ENCODE measurements around the gene GPRC5B.
A peak's percentile ranks its signal among the peaks of the same experiment; 100 is the strongest.

GPRC5B gene

DNA sequence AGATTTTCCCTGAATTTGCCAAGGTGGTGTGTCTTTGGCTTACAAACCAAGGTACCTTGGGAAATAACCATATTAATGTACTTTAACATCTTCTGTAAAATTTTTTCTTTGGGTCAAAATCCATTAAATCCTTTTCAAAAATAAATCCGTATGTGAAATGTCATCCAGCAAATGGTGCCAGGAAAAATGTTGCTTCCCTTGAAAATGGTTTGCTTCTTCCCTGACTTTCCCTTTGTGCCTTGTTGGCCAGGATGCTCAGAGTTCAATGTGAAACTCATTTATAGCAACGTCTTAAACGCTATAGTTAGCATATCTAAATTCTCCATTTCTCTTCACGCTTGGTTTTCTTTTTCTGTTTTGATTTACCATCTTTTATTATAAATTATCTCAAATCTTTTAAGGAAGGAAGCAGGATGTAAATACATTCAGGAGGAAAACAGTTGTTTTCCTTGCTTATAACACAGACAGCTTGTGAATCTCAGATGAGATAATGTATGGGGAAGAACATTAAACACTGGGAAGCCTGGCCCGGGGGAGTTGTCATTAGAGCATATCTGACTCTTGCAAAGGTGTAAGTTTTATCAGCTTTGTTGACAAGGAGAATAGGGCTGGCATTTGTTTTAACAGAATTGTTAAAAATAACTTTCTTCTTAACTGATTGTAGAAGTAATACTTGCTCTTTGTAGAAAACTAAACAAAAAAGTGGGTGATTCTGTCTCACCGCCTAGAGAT, 42.1 kb downstream of the GPRC5B start:
- no peak for DNase-seq

DNA sequence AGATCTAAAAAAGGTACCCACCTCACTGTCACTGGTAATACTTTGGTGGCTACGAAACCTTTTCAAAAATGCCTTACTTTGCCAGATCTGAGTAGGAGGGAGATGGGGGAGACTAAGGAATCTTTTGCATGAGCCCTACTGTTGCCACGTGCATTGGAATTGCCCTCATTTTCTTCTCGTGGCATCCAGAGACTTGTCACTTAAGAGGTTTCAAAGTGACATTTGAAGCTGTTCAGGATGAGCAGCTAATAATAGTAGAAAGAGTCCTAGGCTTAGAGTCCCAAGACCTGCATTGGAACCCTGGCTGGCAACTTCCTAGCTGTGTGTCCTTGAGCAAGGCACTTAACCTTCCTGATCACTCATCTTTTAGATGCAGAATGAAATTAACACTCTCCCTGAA, 43.5 kb downstream of the GPRC5B start:
- DNase-seq = no peak

DNA sequence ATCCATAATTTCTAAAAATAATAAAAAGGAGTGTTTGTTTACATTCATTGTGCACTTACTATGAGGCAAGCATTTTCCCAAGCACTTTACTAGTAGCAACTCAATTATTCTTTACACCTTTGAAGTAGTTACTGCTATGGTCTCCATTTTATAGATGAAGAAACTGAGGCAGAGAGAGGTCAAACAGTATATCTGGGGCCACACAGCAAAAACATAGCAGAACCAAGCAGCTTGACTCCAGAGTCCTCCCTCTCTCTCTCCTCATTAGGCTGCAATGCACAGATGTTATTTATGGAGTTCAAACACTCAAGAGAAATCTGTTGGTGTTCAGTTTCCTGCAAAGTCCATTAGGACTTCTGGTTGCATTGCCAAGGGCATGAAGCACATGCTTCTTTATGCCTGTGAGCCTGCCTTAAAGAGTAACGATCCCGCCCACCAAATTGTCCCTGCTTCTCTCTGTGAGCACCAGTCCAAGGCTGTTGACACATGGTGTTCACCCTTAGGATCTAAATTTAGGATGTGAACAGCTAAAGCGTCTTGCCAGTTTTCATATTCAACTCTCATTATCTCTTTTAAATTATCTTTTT, 44.0 kb downstream of the GPRC5B start:
- peak; percentile 42 to 43 for DNase-seq

DNA sequence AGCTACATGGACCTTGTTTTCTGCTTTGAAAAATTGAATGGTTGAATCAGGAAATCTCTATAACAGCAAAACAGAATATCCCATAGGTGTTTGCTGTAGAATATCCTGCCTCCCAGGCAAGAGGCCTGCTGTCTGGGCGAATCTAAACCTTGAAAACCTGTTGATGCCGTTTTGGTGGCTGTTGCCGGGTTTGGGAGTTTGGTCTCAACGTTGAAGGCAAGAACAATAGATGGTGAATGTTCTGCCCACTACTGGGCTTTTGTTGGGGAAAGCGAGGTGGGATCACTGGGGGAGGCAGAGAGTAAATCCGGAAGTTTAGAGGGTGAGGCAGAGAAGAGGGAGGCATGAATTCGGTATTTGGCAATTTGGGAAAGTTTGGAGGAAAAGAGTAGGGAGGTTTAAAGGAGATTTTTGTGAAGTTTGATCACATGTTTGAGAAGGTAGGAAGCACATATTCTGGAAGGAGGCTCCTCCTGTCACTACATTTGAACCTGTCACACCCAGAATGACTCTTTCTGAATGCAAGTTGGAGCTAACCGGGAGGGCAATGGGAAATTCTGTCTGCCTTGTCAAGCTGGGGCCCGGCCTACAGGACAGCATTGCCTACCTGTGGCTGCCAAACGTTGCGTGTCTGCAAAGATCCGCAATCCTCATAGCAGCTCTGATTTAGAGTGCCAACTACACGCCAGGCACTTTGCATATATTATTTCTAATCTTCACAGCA, 46.5 kb downstream of the GPRC5B start:
- no peak for DNase-seq

DNA sequence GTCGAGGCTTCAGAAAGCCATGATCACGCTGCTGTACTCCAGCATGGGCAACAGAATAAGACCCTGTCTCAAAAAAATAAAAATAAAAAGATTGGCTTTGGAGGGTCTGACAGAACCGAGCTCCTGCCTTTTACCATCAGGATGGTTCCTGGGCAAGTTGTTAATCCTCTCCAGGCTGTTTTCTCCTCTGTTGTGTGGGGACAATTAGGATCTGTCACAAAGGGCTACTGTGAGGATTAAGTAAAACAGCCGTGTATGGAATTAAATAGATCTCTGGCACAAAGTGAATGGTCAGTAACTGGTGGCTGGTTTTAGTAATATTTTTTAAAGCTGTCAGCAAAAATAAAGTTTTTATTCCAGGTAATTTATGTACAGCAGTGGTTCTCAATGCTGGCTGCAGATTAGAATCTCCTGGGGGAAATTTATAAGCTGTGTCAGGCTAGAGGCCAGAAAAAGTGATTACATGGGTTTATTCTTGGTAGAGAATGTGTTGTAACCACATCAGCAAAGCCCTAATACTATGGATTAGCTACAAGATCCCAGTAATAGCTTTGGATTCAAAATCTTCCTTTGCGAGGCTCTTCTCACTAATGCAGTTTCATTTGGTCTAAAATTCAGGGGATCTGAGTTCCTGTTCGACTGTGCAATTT, 47.2 kb downstream of the GPRC5B start:
- DNase-seq = no peak

DNA sequence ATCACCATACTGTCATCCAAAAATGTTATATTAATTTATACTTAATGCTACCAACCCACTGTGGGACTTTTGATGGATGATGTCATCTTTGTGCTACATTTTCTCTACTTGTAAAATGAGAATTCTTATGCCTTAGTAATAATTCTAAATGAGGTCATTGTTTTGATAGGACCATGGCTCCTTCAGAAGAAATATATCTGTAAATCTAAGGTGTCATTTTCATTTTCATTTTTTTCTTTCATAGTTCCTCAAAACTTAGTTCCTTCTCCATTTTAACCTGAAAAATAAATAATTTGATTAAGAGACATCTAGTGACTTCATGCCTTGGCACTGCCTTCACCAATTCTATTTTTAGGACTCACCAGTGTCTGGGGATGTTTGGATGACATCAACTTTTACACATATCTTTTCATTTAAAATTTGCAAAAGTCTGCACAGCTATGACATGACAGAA, 48.7 kb downstream of the GPRC5B start:
- no peak for DNase-seq

DNA sequence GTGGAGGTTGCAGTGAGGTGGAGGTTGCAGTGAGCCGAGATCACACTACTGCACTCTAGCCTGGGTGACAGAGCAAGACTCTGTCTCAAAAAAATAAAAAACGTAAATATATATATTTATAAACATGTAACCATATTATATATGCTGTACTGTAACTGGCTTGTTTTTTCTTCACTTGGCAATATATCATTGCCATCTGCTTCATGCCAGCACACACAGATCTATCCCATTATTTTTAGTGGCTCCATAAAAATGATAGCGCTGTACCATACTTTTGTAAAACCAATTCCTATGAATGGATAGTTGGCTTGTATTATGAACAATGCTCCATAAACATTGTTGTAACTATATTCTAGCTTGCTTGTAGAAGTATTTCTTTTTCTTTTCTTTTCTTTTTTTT, 49.5 kb downstream of the GPRC5B start:
- DNase-seq = no peak

DNA sequence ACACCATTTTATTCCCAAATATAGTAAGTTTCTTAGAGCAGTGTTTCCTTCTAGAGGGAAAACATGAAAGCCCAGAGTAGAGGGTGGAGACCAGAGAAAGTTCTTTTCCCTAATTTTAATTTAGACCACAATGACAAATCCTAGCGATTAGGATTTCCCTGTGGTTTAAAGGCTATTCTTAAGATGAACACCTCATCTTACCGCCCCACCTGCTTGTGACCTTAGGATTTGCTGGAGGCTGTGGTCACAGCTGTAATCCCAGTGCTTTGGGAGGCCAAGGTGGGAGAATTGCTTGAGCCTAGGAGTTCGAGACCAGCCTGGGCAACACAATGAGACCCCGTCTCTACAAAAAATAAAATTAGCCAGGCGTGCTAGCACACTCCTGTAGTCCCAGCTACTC, 51.1 kb downstream of the GPRC5B start:
- no peak for DNase-seq

DNA sequence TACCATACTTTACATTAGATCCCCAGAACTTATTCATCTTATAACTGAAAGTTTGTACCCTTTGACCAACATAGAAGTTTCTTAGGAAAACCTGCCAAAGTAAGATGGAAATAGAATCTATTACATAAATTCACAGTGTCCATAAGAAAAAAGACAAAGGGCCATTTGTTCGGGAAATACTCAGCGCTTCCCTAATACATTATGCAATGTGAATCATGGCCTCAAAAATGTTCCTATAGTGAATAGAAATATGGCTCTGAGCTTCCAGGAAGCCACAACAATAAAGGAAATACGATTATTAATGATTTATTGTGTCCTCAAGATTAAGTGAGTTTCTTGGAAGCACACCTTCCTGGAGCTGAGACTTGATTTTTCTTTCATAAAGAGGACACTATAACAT, 51.5 kb downstream of the GPRC5B start:
- DNase-seq = no peak

DNA sequence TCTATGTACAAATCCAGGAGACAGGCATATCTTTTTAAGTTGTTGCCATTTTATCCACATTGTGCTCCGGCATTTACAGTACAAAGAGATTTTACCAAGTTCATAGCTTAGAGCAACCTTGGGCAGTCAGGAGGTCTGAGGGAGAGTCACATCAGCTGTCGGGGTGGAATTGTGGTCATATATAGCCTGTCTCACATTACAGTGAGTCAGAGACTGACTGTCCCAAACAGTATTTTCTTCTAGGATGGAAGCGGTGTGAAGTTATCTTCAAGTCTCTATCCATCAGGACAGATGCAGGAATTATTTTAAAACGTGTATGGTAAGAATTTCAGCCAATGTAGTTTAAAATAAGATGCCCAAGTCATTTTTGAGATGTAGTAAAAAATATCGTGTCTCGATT, 53.0 kb downstream of the GPRC5B start:
- no peak for DNase-seq

DNA sequence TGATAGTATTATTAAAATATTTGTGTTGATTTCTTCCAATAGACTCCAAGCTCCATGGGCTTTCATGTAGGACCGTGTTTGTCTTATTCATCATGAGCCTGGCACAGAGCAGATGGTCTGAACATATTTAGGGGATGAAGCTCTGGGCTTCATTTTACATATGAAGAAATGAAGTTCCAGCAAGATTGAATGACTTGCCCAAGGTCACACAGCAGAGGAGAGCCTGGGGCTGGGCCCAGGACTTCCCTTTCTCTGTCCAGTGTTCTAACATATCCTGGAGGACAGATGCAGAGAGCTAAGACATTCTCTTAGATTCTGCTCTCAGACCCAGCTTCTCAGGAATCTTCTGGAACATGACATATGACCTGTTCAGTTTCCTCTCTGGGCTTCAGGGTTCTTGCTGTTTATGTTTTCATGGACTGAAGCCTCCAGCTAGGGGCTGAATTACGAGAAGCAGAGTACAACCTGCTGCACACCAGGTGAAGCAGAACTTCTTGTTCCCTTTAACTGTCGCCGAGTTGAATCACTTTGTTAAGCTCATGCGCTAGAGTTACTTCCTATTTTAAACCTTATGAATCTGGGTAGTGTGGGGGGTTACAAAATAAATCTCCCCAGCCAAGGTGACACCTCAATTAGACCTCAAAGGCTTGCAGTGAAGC, 53.6 kb downstream of the GPRC5B start:
- DNase-seq = no peak

DNA sequence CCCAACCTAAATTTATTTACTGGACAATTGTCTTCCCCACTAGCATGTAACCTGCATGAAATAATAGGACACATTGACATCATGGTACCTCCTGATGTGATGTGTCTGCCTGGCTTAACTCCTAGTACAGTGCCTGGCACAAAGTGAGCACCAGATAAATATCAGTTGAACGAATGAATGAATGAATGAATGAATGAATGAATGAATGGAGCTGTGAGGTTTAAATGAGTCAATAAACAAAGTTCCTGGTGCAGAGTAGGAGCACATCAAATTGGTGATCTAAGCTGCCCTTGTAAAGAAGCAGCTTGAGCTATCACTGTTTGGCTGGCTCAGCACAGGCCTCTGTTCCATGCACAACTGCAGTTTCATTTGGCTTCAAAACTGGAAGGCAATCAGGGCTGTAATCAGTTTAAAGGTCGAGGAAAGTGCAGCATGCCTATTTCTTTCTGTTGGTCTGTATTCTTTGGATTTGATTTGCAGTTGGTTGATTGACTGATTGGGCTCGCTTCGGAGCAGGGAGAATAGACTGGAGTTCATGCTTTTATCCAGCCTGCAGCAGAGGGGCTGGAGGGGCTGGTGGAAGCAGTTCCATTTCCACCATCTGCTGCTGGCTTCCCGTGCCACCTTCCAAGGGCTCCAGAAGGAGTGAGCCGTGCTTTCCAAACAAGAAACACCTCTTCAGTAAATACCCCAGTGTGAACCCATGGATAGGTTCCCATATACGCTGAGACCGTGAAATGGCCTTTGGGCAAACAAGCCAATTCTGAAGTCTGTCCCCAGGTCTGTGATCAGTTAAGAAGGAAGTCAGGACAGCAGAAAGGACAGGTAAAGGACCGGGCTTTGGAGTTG, 54.6 kb downstream of the GPRC5B start:
- no peak for DNase-seq

DNA sequence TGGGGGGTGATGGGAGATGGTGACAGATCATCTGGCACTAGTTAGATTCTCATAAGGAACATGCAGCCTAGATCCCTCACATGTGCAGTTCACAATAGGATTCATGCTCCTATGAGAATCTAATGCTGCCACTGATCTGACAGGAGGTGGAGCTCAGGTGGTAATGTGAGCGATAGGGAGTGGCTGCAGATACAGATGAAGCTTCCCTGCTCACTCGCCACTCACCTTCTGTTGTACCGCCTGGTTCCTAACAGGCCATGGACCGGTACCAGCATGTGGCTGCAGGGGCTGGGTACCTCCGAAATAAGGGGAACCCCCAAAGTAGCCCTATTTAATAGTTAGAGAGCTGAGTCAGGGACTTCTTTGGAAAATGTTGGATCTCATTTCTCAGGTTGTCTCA, 60.4 kb downstream of the GPRC5B start:
- DNase-seq = no peak

DNA sequence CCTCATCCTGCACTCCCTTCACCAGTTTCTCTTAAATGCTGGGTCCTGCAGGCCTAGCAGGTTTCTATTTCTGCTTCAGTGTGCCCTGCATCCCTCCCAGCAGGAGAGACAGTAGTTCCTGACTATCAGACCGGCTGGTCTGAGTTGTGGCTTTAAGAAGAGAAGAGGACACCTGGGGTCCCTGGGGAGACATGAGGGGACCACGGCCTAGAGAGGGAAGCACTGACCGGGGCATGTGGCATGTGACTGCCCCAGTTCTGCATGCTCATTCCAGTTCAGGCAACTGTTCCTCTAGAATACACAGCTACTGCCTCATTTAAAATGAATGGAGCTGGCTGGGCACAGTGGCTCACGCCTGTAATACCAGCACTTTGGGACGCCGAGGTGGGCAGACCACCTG, 61.3 kb downstream of the GPRC5B start:
- DNase-seq = no peak

DNA sequence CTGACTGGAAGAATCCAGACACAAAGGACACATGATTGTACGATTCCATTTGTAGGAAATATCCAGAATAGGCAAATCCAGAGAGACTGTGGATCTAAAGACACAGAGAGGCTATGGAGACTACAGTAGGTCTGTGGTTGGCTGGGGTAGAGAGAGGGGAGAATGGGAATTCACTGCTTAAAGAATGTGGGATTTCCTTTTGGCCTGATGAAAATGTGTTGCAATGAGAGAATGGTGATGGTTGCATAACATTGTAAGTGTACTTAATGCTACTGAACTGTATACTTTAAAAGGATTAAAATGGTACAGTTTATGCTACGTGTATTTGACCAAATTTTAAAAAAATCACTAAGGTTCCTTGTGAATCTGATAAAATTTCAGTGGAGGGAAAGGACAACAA, 62.1 kb downstream of the GPRC5B start:
- DNase-seq = no peak

DNA sequence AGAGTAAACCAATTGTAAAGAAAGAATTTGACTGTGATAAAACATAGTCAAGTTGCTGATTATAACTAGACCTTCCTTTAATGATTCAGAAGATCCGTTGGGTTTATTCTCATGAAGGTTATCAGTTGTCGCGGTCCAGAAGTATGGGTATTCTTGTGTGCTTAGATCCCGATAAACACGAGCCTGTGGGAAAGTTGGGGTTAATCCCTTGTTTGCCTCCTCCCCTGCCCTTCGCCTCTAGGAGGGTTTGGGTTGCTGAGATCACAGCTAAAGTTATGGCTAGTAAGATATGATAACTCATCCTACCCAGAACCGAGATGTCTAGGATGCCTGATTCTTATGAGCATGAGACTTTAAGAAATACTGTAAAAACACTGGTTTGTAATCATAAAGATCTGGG, 66.8 kb downstream of the GPRC5B start:
- DNase-seq = no peak

DNA sequence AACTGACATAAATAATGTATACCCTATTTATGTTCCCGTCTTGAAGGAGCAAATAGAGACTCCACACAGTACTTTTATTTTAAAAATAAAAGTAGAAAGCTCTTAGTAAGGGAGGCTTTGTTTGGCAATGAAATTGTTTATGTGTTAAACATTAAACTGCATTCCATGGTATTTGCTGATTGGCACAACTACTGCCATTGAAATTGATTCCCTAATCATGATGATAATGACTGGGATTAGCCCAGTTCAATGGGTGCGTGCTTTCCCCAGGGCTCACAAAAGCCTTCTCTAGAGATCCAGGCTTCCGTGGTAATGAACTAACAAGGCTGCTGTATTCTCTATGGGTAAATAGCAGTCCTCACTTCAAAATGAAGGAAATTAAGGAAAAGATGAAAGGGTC, 67.5 kb downstream of the GPRC5B start:
- no peak for DNase-seq

DNA sequence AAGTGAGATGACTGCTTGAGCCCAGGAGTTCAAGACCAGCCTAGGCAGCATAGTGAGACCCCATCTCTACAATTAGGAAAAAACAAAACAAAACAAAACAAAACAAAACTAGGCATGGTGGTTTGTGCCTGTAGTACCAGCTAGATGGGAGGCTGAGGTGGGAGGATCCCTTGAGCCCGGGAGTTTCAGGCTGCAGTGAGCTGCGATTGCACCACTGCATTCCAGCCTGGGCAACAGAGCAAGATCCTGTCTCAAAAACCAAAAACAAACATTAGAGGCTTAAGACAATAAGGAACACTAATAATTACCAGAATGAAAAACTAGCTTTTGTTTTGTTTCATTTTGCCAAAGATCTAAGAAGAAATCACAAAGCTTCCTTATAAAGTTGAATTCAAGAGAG, 69.2 kb downstream of the GPRC5B start:
- no peak for DNase-seq

DNA sequence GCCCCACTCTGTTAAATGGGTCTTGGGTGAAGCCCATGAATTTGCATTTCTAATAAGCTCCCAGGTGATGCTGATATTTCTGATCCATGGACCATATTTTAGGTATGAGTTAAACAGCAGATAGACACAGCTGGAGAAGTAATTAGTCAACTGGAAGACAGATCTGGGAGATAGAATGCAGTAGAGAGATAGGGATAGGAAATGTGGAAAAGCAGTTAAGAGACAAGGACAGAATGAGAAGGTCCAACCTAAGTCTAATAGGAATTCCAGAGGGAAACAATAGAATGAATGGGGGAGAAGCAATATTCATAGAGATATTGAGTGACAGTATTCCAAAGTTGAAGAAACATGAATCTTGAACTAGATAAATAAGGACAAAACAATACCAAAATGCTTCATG, 71.7 kb downstream of the GPRC5B start:
- DNase-seq = no peak

DNA sequence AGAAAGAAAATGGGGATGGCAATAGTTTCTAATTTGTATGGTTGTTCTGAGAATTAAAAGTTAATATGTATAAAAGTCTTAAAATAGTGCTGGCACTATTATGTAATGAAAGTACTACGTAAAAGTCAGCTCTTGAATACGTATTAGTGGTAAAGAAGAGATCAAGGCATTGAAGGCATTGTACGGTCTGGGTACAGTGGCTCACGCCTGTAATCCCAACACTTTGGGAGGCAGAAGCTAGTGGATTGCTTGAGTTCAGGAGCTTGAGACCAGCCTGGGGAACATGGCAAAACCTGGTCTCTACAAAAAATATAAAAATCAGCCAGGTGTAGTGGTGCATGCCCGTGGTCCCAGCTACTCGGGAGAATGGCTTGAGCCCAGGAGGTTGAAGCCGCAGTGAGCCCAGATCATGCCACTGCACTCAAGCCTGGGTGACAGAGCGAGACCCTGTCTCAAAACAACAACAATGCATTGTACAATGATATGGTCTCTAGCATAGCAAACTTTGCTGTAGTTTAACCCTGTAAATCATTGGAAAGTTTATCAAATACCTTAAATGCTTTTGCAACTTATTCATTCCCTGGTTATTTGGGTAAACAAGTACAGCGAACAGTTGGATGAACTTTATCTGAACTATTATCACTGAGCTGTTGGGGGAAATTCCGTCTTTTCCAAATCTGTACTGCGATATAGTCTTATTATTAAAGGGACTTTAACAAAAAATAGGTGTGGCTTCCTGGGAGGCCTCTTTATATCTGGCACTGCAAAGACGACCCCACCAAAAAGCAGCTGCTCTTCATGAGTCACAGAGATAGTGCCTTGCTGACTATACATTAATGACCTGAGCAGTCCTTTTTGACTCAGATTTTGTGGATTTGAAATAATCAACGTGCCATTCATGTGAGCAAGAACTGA, 73.6 kb downstream of the GPRC5B start:
- DNase-seq = no peak

DNA sequence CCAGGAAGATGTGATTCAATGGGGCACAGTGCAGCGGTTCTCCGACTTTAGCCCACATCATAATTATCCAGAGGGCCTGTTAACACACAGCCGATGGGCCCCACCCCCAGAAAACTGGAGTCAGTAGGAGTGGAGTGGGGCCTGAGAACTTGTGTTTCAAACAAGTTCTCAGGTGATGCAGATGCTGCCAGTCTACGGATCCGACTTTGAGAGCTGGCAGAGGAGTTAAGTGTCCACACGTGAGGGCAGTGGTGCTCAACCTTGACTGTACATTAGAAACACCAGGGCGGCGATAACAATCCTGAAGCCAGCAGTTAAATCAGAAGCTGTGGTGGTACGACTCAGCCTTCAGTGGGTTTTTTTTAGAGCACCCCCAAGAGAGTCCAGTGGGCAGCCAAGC, 75.0 kb downstream of the GPRC5B start:
- DNase-seq = no peak

Data from SHP77 (cell line).